ENCODE measurements around the gene THSD7A. TPM values are rescaled to one million over a fixed set of nuclear protein-coding genes. Genes with fewer than 3 reads are reported as not detected.

THSD7A gene
- total and polyA plus RNA-seq, 11 donors, result 0.11 to 5.2 (median 1.1) TPM

DNA sequence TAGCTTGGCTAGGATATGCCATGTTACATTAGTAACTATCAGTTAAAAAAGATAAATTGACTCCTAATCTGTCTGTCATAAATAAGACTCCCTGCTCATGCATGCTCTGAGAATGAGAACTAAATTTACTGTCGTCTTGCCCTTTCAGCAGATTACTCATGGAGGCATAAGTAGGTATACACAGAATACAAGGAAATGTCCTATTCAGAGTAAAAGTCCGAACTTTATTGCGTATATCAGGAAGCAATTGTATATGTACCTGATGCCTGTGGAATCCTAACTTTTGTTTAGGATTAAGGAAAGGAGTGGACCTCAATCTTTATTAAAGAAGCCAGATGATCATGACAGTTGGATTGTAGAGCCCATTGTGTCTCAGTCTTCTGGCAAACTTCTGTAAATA, 118.6 kb downstream of the THSD7A start:
- no peak overlapping the region for H3K27ac ChIP-seq
- ATAC-seq, result no peak
- intact Hi-C loops (cut with DNase I), result no loop called here

DNA sequence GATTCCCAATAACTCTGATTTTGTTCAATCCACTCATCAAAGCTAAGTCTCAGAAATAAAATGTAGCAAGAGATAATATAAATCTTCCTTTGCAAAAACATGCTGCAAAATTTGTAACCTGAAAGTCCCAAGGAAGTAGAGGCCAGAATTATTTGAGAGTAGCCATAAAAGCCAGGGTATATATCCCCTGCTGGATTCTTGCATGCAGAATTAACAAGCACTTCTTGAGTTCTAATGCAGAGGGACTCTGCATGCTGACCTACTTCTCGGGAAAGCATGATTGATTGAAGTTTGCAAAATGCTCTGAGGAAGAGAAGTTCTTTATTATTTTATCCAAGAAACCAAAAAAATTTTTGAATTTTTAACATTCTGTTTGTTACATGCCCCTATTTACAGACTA, 121.6 kb downstream of the THSD7A start:
- intact Hi-C loops (cut with DNase I), result no loop called here
- DNase-seq (no peak), ATAC-seq (no peak)
- Histone ChIP-seq H3K4me1 (peaks cover 0 to 7% (median 0%) of the 10 kb centered on the region in 12 donors), H3K4me3 (no peak overlapping the region), H3K27me3 (no peaks in the 10 kb centered on the region), H3K9me3 (no peaks in the 10 kb centered on the region), H3K27ac (no peak overlapping the region), H3K36me3 (no peaks in the 10 kb centered on the region)
- WGBS, 4 donors, result 74 to 89% (median 82%) methylated on average over 1 of the region's 1 CpG
- no peak for TF ChIP-seq POLR2A (IDR thresholded peaks at IDR 0.05)
- TF ChIP-seq, protein P1, sequence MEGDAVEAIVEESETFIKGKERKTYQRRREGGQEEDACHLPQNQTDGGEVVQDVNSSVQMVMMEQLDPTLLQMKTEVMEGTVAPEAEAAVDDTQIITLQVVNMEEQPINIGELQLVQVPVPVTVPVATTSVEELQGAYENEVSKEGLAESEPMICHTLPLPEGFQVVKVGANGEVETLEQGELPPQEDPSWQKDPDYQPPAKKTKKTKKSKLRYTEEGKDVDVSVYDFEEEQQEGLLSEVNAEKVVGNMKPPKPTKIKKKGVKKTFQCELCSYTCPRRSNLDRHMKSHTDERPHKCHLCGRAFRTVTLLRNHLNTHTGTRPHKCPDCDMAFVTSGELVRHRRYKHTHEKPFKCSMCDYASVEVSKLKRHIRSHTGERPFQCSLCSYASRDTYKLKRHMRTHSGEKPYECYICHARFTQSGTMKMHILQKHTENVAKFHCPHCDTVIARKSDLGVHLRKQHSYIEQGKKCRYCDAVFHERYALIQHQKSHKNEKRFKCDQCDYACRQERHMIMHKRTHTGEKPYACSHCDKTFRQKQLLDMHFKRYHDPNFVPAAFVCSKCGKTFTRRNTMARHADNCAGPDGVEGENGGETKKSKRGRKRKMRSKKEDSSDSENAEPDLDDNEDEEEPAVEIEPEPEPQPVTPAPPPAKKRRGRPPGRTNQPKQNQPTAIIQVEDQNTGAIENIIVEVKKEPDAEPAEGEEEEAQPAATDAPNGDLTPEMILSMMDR (IDR thresholded peaks at IDR 0.05), result no peak

More for the DNA sequence above, 118.6 kb downstream of the THSD7A start:
- DNase-seq, result no peak
- 57 to 90% (median 74%) methylated on average over 3 of the region's 3 CpGs for WGBS, 4 donors
- H3K4me3 ChIP-seq, result no peak overlapping the region
- H3K27me3 ChIP-seq, result no peaks in the 10 kb centered on the region
- H3K36me3 ChIP-seq, result no peaks in the 10 kb centered on the region
- no peak for TF ChIP-seq POLR2A (IDR thresholded peaks at IDR 0.05)
- TF ChIP-seq, protein P1 (IDR thresholded peaks at IDR 0.05), result no peak
- no peaks in the 10 kb centered on the region for H3K9me3 ChIP-seq
- H3K4me1 ChIP-seq, result peaks cover 0 to 14% (median 0%) of the 10 kb centered on the region in 12 donors

DNA sequence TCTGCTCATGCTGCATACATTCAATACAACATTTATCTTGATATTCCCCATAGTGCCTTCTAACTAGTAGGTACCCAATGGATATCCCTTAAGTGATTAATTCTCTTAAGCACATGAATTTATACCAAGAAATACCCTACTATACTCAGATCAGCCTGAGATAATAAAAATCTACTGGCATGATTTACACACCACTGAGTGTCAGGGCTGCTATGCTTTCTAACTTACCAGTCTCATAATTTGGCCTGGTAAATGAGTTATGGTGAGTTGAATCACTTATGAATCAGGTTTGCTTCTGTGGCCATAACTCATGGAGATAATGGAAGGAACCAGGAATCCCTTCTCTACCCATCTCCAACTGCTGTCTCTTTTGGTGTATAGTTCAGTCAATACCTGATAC, 122.8 kb downstream of the THSD7A start:
- H3K4me1 ChIP-seq, result peaks cover 0 to 7% (median 0%) of the 10 kb centered on the region in 12 donors
- no peaks in the 10 kb centered on the region for H3K9me3 ChIP-seq
- no peaks in the 10 kb centered on the region for H3K36me3 ChIP-seq
- TF ChIP-seq, protein P1 (IDR thresholded peaks at IDR 0.05), result no peak
- TF ChIP-seq POLR2A (IDR thresholded peaks at IDR 0.05), result no peak
- DNase-seq, result no peak
- no peaks in the 10 kb centered on the region for H3K27me3 ChIP-seq
- H3K4me3 ChIP-seq, result no peak overlapping the region
- no peak overlapping the region for H3K27ac ChIP-seq
- intact Hi-C loops (cut with DNase I), result no loop called here
- no peak for ATAC-seq

DNA sequence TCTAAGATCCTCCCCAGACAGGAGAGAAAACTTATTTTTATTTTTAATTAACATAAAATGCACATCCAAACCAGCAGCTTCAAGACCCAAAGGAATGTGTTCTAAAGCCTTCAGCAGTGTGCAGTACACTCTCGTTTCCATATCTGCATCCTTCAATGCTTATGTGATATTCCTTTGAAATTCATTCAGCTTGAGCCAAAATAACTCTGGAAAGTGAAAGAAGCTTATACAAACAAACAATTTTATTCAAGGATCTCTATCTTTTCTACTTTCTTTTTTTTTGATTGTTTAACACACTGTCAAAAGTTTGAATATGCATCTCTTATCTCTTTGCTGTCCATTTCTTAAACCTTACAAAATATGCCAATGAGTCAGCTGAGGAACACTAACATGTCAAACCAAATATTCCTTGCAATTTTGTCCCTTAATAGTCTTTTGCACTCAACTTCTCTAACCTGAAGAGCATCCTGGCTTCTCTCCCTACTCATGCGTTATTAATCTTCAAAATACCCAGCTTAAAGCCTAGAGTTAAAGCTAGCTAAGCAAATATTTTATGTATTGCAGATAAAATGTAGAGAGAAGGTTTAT, 124.3 kb downstream of the THSD7A start:
- H3K27ac ChIP-seq, result no peak overlapping the region
- peaks cover 0 to 7% (median 0%) of the 10 kb centered on the region in 12 donors for H3K4me1 ChIP-seq
- WGBS, 4 donors, result 49 to 78% (median 60%) methylated on average over 2 of the region's 2 CpGs
- no peak for DNase-seq
- no peak for ATAC-seq
- no peak for TF ChIP-seq POLR2A (IDR thresholded peaks at IDR 0.05)
- TF ChIP-seq, protein P1 (IDR thresholded peaks at IDR 0.05), result no peak
- H3K9me3 ChIP-seq, result no peaks in the 10 kb centered on the region
- intact Hi-C loops (cut with DNase I), result no loop called here
- H3K36me3 ChIP-seq, result no peaks in the 10 kb centered on the region
- H3K4me3 ChIP-seq, result no peak overlapping the region
- no peaks in the 10 kb centered on the region for H3K27me3 ChIP-seq

Data from heart left ventricle (tissue), 16 donors.